ENCODE measurements around the gene ZNF107.

The ZNF107 gene

GRCh38 chr7:64665980-64666662, at the start of gene ZNF107:
Gene ZNF107 (plus strand): TSS chr7:64666133. CDS start chr7:64666283, 150 bp downstream.
- DNase-seq, result peak; percentile 93

GRCh38 chr7:64618785-64619456, 47.0 kb upstream of the ZNF107 start:
- DNase-seq, result peak; percentile 68

- DNase-seq, result no peak
These were observed 46.2 kb upstream of the ZNF107 start for GRCh38 chr7:64619705-64620104.

GRCh38 chr7:64621656-64622055, 44.3 kb upstream of the ZNF107 start:
- no peak for DNase-seq

GRCh38 chr7:64625114-64626082, 40.5 kb upstream of the ZNF107 start:
- DNase-seq, result peak; percentile 37

- DNase-seq, result no peak
These were observed 39.9 kb upstream of the ZNF107 start for GRCh38 chr7:64626083-64626469.

GRCh38 chr7:64626557-64626956, 39.4 kb upstream of the ZNF107 start:
- DNase-seq, result no peak

GRCh38 chr7:64628192-64628591, 37.7 kb upstream of the ZNF107 start:
- no peak for DNase-seq

GRCh38 chr7:64628721-64629120, 37.2 kb upstream of the ZNF107 start:
- DNase-seq, result no peak

GRCh38 chr7:64630496-64630895, 35.4 kb upstream of the ZNF107 start:
- DNase-seq, result no peak

- no peak for DNase-seq
These were observed 33.9 kb upstream of the ZNF107 start for GRCh38 chr7:64632029-64632428.

GRCh38 chr7:64633401-64633800, 32.5 kb upstream of the ZNF107 start:
- no peak for DNase-seq

GRCh38 chr7:64634406-64635062, 31.4 kb upstream of the ZNF107 start:
- no peak for DNase-seq

- DNase-seq, result no peak
These were observed 29.5 kb upstream of the ZNF107 start for GRCh38 chr7:64636386-64636785.

GRCh38 chr7:64637521-64638445, 28.1 kb upstream of the ZNF107 start:
- no peak for DNase-seq

- DNase-seq, result no peak
These were observed 27.1 kb upstream of the ZNF107 start for GRCh38 chr7:64638822-64639221.

GRCh38 chr7:64639267-64640001, 26.5 kb upstream of the ZNF107 start:
- DNase-seq, result no peak

- DNase-seq, result peak; percentile 3
These were observed 25.4 kb upstream of the ZNF107 start for GRCh38 chr7:64640504-64640903.

GRCh38 chr7:64642046-64642445, 23.9 kb upstream of the ZNF107 start:
- no peak for DNase-seq

GRCh38 chr7:64642875-64643274, 23.1 kb upstream of the ZNF107 start:
- no peak for DNase-seq

- DNase-seq, result no peak
These were observed 22.4 kb upstream of the ZNF107 start for GRCh38 chr7:64643566-64643965.

Measured in suppressor macrophage treated with lipopolysaccharide for 4 hours (primary cell).